Stimulated activated CD4-positive, alpha-beta T cell treated with anti-CD3 and anti-CD28 coated beads, Interleukin-1b, Interleukin-23, amount 100 ng/mL, for 1 hour (primary cell): Measurements from ENCODE around the gene COL8A1.
"Not testable (repeated sequence)": the region's sequence is repeated elsewhere in the genome, so short reads cannot be mapped to it uniquely, and the experiment has no call there.

Experiments used
- DNase-seq, 2 donors: peaks; one replicate each; pipeline ENCODE4 v3.0.0-alpha.2; 2020; ENCODE audit warnings: low read depth in 2 of 2

The COL8A1 gene

DNA sequence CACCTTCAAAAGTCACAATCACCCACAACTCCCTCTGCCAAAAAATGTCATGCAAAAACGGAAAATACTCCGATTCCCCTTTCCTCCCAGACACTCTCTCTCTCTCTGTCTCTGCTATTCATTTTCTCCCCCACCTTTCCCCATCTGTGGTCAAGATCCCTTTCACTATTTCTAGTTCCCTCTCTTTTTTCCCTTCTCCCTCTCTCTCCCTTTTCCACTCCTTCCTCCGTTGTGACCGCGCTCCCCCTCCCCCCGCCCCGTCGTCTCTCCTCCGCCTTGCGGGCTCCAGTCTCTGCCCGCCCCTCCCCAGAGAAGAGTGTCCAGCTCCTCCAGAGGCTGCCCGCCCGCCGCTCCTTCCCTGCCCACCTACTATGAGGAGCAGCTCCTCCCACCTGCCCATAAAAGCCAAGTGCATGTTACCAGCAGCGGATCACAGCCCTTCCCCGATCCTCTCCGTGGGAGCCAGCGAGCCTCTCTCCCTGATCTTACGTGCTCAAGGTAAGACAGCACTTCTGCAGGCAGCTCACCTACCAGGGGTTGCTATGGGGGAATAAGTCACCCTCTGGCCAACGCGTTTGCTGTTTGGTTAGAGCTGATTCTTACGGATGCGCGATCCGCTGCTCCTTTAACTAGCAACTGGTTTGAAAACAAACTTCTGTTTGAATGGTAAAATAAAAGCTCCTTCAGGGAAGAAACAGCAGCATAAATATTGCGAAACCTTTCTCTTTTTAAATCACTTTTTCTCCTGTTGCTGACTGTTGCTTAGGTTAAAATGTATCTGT, at the start of gene COL8A1:
COL8A1 (plus strand) TSS at position 428 of the 782 bp plus-strand sequence. CDS start 152,089 bp downstream, outside the sequence.
- no peak for DNase-seq

DNA sequence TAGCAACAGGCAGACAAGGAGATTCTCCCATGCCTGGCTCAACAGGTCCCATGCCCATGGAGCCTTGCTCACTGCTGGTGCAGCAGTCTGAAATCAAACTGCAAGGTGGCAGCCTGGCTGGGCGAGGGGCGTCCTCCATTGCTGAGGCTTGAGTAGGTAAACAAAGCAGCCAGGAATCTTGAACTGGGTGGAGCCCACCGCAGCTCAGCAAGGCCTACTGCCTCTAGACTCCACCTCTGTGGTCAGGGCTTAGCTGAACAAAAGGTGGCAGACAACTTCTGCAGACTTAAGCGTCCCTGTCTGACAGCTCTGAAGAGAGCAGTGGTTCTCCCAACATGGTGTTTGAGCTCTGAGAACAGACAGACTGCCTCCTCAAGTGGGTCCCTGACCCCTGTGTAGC, 49.2 kb upstream of the COL8A1 start:
- DNase-seq = not testable (repeated sequence)

DNA sequence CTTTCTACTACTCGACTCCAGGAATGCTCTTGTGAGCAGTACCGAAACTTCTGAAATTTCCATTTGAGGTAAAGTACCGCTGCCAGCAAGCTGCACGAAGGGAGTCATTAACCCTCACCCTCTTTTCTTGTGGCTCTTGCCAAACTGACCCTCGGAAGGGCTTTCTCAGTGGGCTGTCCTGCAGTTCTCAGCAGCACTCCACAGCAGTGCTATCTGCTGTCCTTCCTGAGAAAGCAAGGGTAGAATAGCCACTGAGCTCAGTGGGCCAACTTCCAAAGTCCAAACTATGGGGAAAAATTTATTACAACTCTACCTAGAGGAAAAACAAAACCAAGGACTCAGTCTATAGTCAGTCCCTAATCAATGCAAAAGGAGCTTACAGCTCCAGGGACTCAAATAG, 38.5 kb upstream of the COL8A1 start:
- no peak for DNase-seq

DNA sequence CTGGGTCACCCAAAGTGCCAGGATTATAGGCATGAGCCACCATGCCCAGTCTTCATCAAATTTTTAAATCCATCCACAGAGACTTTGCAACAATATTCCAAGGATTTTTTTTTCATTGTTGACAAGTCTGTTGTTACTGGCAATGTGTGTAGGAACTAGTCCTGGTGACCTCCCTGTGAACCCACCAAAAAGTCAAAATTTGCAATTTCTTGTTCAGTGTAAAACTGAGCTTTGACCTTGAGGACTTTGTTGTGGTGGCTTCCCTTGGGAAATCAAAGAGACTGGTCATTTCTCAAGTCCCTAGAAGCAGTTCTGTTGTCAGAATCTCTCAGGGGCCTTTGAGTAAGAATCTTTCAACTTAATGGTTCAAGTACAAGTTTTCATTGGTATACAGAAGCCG, 36.9 kb upstream of the COL8A1 start:
- DNase-seq = no peak

DNA sequence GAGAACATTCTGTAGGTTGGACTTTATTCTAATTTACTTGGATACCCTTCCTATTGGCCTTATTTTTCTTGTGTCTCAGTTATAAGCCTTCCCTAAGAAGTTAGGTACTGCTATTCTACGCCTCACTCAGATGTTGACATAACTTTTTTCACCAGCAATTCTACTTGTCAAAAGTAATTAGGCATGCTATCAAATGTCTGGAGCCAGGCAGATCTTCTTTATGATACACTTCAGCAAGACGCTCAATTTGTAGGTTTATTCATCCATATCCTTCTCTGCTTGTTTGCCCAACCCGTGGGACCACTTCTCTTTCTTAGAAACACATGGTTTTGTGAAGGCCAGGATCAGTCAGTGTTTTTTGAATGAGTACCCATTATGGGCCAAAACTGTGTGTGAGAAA, 36.2 kb upstream of the COL8A1 start:
- no peak for DNase-seq

DNA sequence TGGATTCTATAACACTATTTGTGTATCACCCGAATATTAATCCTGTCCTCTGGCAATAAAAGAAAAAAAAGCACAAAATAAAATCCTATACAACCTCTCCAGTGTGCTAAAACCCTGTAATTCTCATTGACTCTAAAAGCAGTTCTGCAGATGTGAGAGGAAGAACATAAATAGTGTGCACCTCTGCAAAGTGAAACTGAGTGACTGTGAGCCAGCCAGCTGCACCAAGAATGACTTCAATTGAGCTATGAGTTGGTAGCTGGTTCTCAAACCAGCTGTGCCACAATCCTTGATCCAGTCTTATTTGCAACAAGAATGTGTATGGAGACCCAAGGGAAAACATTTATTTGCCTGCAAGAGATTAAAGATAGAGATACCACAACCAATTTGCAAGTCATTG, 31.2 kb upstream of the COL8A1 start:
- no peak for DNase-seq

DNA sequence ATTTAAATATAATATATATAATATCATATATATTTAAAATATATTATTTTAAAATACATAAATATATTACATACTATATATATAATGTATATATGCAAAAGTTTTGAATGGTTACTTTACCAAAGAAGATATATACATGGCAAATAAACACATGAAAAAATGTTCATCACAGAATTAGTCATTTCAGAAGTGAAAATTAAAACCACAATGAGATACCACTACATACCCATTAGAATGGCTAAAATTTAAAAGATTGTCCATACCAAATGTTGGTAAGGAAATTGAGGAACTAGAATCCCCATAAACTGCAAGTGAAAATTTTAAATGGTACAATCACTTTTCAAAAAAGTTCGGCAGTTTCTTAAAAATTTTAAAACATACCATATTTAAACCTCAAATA, 23.6 kb upstream of the COL8A1 start:
- no peak for DNase-seq

DNA sequence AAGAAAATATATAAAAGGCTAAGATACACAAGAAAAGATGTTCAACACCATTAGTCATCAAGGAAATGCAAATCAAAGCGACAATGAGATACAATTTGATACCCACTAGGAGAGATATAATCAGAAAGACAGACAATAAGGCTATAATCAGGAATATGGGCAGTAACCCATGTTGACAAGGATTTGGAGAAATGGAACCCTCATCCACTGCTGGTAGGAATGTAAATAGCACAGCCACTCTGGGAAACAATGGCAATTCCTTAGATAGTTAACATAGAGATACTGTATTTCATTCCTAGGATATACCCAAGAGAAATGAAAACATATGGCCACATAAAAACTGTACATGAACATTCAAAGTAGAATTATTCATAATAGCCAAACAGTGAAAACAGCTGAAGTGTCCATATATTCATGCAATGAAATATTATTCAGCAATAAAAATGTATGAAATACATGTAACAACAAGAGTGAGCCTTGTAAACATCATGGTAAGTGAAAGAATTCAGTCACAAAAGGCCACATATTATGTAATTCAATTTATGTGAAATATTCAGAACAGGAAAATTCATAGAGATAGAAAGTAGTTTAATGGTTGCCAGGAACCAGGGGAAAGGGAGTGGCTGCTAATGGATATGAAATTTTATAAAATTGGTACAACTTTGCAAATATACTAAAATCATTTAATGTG, 18.2 kb upstream of the COL8A1 start:
- DNase-seq = no peak

DNA sequence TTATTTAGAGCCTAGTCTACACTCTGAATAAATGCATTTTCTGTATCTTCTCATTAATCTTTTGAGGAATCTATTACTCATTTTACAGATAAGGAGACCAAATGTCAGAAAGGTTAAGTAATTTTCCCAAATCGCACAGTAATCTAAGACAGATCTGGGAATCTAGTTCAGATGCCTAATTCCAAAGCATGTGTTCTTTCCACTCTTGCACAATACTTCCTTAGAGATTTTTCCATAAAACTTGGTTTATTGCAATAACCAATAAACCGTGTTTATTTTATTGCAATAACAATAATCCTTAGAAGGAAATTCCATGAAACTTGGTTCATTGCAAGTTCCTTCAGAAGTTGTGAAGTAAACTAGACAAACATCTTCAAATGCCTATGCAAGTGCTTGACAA, 17.4 kb upstream of the COL8A1 start:
- no peak for DNase-seq

DNA sequence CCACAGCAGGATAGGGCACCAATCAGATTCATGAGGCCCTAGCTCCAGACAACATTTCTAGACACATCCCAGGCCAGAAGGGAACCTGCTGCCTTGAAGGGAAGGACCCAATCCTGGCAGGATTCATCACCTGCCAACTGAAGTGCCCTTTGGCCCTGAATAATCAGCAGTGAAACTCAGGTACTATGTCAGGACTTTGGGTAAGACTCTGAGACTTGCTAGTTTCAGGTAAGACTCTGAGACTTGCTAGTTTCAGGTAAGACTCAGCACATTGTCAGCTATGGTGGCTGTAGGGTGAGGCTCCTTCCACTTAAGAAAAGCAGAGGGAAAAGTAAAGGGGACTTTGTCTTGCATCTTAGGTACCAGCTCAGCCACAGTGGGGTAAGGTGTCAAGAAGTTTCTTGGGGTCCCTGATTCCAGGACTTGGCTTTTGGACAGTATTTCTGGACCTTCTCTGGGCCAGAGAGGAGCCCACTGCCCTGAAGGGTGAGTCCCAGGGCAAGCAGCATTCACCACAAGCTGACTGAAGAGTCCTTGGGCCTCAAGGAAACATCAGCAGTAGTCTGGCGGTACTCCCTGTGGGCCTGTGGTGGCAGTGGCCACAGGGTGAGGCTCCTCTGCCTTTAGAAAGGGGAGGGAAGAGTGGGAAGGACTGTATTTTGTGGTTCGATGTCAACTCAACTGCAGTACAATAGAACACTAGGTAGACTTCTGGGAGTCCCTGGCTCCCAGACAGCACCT, 13.7 kb upstream of the COL8A1 start:
- DNase-seq = no peak

DNA sequence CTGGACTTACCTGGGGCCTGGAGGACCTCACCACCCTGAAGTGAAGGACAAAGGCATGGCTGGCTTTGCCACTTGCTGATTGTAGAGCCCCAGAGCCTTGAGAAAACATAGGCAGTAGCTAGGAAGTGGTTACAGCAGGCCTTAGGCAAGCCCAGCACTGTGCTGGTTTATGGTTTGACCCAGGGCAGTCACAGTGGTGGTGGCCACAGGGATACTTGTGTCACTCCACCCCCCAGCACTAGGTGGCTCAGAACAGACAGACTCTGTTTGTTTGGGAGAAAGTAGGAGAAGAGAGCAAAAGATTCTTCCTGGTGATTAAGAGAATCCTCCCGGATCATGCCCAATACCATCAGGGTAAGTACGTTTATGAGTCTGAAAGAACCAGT, 13.2 kb upstream of the COL8A1 start:
- DNase-seq = no peak

DNA sequence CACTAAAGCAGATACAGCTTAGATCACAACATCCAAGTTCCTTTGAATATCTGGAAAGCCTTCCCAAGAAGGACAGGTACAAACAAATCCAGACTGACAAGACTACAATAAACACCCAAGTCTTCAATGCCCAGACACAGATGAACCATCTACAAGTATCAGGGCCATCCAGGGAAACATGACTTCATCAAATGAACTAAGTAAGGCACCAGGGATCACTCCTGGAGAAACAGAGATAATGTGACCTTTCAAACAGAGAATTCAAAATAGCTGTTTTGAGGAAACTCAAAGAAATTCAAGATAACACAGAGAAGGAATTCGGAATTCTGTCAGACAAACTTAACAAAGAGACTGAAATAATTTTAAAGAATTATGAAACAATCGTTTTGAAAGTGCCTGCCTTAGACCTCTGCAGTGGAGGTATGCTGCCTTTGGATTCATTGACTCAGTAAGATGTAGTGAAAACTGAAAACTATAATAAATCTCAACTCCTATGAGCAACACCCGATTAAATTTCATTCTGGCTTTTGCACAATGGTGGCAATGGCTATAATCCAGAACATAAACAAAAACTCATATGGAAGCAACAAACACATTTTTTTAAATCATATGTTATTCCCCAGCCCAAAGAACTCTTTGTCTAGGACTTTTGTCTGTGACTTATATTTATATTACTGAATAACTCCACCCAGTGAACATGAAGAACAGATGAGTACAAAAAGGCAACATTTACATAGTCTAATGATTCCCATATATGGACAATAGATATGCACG, 12.6 kb upstream of the COL8A1 start:
- DNase-seq = no peak

DNA sequence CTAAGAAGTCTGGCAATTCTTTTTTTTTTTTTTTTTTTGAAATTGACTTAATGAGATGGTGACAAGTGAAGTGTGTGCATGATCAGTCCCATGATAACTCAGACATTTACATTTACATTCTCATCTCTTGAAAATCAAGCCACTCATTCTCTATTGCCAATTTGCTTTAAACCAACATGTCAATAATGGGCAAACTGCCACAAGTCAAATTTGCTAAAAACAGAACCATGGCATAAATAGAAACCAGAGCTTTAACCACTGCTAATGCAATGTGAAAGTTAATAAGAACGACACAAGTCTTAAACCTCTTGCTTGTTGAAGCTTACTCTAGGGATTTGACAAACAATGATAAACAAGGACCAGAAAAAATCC, 12.0 kb upstream of the COL8A1 start:
- no peak for DNase-seq

DNA sequence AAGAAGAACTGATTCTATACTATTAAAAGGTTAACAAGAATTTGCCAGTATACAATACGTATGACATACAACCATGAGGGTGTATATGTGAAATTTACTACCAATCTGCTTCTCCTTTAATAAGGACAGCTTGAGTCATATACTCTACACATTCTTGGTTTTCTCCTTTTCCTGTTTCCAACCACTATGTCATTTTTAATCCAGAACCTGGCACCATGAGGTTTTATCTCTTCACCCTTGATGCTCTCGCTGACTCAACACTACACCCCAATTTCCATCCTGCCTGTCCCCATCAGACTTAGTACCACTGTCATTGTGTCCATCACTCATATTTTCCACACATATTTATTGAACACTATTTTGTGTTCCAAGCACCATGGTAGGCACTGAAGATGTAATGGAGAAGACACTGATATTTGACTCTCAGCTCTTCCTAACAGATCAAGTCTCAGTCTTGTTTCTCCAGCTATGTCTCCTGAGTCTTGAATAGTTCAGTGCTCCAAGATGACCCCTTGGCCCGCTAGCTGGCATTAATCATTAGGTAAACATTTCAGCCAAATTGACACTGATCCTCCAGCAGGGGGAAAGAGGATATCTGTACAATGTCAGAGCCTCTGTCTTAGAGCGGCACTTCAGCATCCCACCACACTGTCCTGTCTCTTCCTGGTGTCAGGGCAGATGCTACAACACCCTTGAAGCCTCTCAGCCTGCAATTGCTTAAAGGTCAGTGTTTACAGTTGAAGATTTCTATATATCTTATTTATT, 11.2 kb upstream of the COL8A1 start:
- DNase-seq = no peak

DNA sequence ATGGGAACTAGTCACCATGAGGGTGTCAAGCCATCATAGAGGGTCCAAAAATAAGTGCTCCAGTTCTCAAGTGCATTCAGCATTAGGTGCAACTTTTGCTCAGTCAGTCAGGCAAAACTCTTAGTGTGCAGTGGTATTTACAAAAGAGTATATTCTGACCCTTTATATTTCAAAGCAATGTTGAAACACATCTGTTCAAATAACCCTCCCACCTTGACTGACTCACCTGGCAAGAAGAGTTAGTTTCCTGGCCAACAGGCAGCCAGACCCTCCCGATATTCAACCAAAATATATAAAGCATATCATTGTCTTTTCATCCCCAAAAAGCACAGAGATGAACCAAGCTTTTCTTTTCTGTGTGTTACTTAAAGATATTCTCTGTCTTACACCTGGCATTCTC, 7.6 kb upstream of the COL8A1 start:
- DNase-seq = no peak

DNA sequence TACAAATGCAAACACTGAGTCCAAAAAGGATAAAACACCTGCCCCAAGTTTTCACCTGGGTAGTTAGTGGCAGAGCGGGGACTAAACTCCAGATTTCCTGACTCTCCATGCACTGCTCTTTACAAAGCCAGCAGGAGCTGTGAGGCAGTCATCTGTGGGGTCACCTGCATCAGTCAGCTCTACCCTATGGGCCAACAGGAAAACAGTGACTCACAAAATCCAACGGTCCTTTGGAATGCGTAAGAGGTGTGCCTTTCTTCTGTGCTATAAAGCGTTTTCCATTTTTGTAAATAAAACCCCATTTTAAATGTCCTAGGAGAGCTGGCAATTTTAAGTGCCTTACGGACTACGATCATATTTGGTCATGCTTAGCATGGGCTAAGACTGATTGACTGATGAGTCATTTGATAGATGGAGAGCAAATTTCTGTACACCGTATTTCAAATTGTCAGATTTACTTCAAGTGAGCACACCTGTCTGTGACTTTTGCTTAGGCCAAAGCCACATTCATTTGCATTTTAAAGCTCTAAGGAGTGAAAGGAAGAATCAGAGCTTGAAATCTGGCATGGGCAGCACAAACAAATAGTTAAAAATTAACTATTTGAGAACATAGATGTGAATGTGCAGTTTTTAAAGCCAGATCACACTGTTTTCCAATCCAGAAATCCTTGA, 4.4 kb upstream of the COL8A1 start:
- DNase-seq = no peak

DNA sequence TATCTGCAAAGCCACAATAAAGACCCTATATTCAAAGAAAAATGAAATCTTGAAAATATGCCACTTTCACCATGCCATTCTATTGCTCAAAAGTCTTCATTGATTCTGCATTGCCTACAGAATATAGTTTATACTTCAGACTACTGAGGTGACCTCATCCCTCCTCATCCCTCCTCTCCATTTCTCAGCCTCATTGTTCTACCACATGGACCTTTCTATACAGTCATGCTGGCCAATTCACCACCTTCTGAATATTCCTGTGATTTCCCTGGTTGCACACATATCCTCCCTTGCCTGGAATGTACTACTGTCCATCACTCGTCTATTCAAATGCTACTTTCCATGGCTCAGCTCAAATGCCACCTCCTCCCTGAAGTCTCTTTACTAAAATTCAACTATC, 3.5 kb upstream of the COL8A1 start:
- no peak for DNase-seq

DNA sequence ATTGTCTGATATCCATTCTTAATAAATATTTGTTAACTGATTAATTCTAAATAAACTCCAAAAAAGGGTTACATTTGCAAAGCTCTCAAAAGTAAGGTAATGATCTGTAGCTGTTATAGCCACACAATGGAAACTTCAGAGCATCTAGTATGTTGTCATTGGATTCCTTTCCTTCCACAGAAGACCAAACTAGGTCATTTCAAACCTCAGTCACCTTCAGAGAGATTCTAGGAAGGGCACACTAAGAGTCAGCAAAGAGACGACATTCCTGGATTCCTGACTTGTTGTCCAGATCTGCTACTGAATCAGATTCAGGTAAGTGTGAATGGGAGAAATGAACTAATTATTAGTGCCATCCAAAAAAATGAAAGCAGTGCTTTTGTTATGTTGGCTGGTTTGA, 3.0 kb upstream of the COL8A1 start:
- no peak for DNase-seq

DNA sequence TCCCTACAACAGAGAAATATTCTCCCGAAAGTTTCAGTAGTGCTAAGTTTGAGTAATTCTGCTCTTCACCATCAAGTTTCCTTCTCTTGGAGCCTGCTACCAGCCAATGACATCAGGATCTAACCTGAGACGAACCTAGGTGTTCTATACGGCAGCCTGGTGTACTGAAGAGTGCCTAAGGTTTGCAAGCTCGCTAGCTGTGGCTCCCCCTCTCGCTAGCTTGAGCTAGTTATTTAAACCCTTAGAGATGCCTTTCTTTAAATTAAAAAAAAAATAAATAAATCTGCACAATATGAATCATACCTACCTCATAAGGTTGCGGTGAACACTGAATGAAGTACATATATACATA, 1.4 kb upstream of the COL8A1 start:
- no peak for DNase-seq

DNA sequence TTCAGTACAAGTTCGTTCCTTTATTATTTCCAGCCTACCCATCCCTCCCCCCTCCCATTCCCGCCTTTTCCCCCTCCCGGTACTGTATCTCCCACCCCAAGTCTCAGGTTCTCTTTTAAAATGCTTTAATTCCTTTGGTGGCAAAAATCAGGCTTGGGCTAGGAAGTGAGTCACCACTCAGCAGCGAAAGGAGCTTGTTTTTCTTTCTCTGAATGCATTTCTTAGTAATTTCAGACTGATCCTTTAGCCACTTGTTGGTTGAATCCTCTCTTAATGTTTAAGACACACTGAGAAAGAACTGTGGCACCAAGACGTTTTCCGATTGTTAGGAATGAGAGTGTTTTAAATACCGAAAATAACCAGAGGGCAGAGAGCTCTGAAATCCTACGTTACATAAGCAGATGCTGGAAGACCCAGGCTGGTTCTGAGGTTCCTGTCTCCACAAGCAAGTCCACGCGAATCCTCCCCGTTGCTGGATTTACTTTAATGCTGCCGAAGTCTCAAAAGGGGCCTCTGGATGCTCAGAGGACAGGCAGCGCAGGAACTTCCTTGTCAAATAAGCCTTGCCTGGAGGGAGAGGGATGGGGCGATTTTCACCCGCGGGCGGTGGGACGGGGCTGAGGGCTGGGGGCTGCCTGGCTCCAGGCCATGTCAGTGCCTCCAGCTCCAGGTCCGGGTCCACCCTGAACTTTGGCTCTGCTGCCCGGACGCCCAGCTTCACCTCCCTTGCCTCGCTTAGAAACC, 854 bp upstream of the COL8A1 start:
- no peak for DNase-seq
